Lower leg skin (tissue), 3 donors: ENCODE data around the gene LRRC74B.

Experiments
- CTCF ChIP-seq, 3 donors: fragments of 450-650 bp; IDR thresholded peaks; one replicate each; pipeline ENCODE4 v1.5.1; 2016; ENCODE audit warnings: antibody characterized with exemption in 3 of 3, mild to moderate bottlenecking in 3 of 3, moderate library complexity in 2 of 3
- POLR2A ChIP-seq, 2 donors: fragments of 450-650 bp; IDR thresholded peaks; one replicate each; pipeline ENCODE4 v1.6.1; 2016 to 2017; ENCODE audit warnings: antibody characterized with exemption in 2 of 2, mild to moderate bottlenecking in 1 of 2, moderate library complexity in 1 of 2

GRCh38 chr22:21103633-21104032, 57.9 kb downstream of the LRRC74B start:
- TF ChIP-seq CTCF (IDR thresholded peaks at IDR 0.05), result no peak
- no peak for TF ChIP-seq POLR2A (IDR thresholded peaks at IDR 0.05)
